Ramos (cell line): ENCODE measurements around the gene EGFL8.

Experiments used
- in situ Hi-C: fragments of 300-500 bp; cut with MboI; formaldehyde crosslinking; loops from one replicate; pipeline ENCODE4 v1.14.3; 2022; ENCODE audit warnings: low sequenced_read_pairs; ENCODE audit not compliant: unreplicated experiment

Gene EGFL8

GRCh38 chr6:32166411-32167061, 2.1 kb downstream of the EGFL8 start:
- in situ Hi-C loops: no loop called here

GRCh38 chr6:32167154-32167760, 2.9 kb downstream of the EGFL8 start:
- in situ Hi-C loops: no loop called here

GRCh38 chr6:32167761-32168262, 3.4 kb downstream of the EGFL8 start:
- in situ Hi-C loops: no loop called here

- in situ Hi-C loops: no loop called here
Observed at GRCh38 chr6:32168350-32168749, 4.0 kb downstream of the EGFL8 start.

- in situ Hi-C loops: no loop called here
Observed at GRCh38 chr6:32168807-32169591, 4.6 kb downstream of the EGFL8 start.

GRCh38 chr6:32170294-32170693, 5.9 kb downstream of the EGFL8 start:
- in situ Hi-C loops: no loop called here

GRCh38 chr6:32171234-32171633, 6.8 kb downstream of the EGFL8 start:
- in situ Hi-C loops: no loop called here

- in situ Hi-C loops: no loop called here
Observed at GRCh38 chr6:32173051-32173727, 8.8 kb downstream of the EGFL8 start.

GRCh38 chr6:32174416-32174815, 10.0 kb downstream of the EGFL8 start:
- in situ Hi-C loops: no loop called here

GRCh38 chr6:32175322-32175710, 10.9 kb downstream of the EGFL8 start:
- in situ Hi-C loops: no loop called here

GRCh38 chr6:32175711-32176475, 11.5 kb downstream of the EGFL8 start, which contains the start of gene AGPAT1:
Gene AGPAT1 (minus strand): TSS chr6:32176084. CDS start chr6:32171496, 4,588 bp downstream.
- in situ Hi-C loops: no loop called here

- in situ Hi-C loops: no loop called here
Observed at GRCh38 chr6:32176476-32177182, 12.2 kb downstream of the EGFL8 start.

GRCh38 chr6:32177183-32177787, 12.9 kb downstream of the EGFL8 start:
- in situ Hi-C loops: no loop called here

- in situ Hi-C loops: no loop called here
Observed at GRCh38 chr6:32177788-32178546, 13.6 kb downstream of the EGFL8 start, which contains the start of gene RNF5. Gene RNF5 (plus strand): TSS chr6:32178405. CDS start chr6:32178512, 107 bp downstream.

GRCh38 chr6:32178547-32179440, 14.4 kb downstream of the EGFL8 start:
- in situ Hi-C loops: no loop called here

- in situ Hi-C loops: no loop called here
Observed at GRCh38 chr6:32179766-32180405, 15.5 kb downstream of the EGFL8 start.
